Neural crest cell (in vitro differentiated cells): Measurements from ENCODE around the gene PDCD1. TPM values are rescaled to one million over a fixed set of nuclear protein-coding genes. Genes with fewer than 3 reads are reported as not detected.
"Not testable (repeated sequence)": the region's sequence is repeated elsewhere in the genome, so short reads cannot be mapped to it uniquely, and the experiment has no call there.

ENCODE experiments used
- DNase-seq: peaks from one replicate; pipeline ENCODE4 v3.0.0; 2021; ENCODE audit warnings: low read depth, mixed read lengths, low spot score
- H3K27ac Mint-ChIP-seq: one replicate; pipeline ENCODE4 v1.8.0; 2021; ENCODE audit warnings: mild to moderate bottlenecking, mixed read lengths; ENCODE audit not compliant: unreplicated experiment
- H3K27me3 Mint-ChIP-seq: 2 replicates; pipeline ENCODE4 v1.8.0; 2021; ENCODE audit warnings: low read depth, mild to moderate bottlenecking, mixed read lengths
- H3K36me3 Mint-ChIP-seq: 2 replicates; pipeline ENCODE4 v1.8.0; 2021; ENCODE audit warnings: low read depth, mild to moderate bottlenecking, mixed read lengths
- H3K4me1 Mint-ChIP-seq: 2 replicates; pipeline ENCODE4 v1.8.0; 2021; ENCODE audit warnings: mixed read lengths
- H3K4me3 Mint-ChIP-seq: one replicate; pipeline ENCODE4 v1.8.0; 2021; ENCODE audit warnings: mild to moderate bottlenecking, mixed read lengths
- H3K9me3 Mint-ChIP-seq: 2 replicates; pipeline ENCODE4 v1.8.0; 2021; ENCODE audit warnings: mixed read lengths
- total RNA-seq: library from RNA; stranded (reverse); gene quantifications from 2 replicates; pipeline ENCODE4 v1.2.1, GENCODE V29; 2021
- TF ChIP-seq, protein P1 (sequence below): fragments of 200-600 bp; sonication (generic); conservative IDR thresholded peaks from 2 replicates; pipeline ENCODE4 v1.5.0; 2021; ENCODE audit warnings: antibody characterized with exemption, mild to moderate bottlenecking

Gene PDCD1
- total RNA-seq, 1 donor from 2014 or later, result not detected

DNA sequence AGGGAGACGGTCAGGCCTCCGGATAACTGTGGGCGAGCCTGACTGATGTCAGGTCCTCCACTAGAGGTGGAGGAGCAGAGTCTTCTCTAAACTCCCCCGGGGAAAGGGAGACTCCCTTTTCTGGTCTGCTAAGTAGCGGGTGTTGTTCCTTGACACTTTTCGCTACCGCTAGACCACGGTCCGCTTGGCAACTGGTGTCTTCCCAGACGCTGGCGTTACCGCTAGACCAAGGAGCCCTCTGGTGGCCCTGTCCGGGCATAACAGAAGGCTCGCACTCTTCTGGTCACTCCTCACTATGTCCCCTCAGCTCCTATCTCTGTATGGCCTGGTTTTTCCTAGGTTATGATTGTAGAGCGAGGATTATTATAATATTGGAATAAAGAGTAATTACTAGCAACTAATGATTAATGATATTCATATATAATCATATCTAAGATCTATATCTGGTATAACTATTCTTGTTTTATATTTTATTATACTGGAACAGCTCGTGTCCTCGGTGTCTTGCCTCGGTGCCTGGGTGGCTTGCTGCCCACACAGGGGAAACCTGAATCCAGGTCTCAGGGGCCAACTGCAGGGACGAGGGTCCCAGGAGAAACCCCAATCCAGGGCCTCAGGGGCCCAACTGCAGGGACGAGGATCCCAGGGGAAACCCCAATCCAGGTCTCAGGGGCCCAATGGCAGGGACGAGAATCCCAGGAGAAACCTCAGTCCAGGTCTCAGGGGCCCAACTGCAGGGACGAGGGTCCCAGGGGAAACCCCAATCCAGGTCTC, 17.2 kb upstream of the PDCD1 start:
- H3K27ac Mint-ChIP-seq, H3K4me1 Mint-ChIP-seq, H3K4me3 Mint-ChIP-seq, H3K9me3 Mint-ChIP-seq, DNase-seq, H3K36me3 Mint-ChIP-seq, H3K27me3 Mint-ChIP-seq: not testable (repeated sequence)
- TF ChIP-seq, protein P1, sequence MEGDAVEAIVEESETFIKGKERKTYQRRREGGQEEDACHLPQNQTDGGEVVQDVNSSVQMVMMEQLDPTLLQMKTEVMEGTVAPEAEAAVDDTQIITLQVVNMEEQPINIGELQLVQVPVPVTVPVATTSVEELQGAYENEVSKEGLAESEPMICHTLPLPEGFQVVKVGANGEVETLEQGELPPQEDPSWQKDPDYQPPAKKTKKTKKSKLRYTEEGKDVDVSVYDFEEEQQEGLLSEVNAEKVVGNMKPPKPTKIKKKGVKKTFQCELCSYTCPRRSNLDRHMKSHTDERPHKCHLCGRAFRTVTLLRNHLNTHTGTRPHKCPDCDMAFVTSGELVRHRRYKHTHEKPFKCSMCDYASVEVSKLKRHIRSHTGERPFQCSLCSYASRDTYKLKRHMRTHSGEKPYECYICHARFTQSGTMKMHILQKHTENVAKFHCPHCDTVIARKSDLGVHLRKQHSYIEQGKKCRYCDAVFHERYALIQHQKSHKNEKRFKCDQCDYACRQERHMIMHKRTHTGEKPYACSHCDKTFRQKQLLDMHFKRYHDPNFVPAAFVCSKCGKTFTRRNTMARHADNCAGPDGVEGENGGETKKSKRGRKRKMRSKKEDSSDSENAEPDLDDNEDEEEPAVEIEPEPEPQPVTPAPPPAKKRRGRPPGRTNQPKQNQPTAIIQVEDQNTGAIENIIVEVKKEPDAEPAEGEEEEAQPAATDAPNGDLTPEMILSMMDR, result peak; percentile 50

DNA sequence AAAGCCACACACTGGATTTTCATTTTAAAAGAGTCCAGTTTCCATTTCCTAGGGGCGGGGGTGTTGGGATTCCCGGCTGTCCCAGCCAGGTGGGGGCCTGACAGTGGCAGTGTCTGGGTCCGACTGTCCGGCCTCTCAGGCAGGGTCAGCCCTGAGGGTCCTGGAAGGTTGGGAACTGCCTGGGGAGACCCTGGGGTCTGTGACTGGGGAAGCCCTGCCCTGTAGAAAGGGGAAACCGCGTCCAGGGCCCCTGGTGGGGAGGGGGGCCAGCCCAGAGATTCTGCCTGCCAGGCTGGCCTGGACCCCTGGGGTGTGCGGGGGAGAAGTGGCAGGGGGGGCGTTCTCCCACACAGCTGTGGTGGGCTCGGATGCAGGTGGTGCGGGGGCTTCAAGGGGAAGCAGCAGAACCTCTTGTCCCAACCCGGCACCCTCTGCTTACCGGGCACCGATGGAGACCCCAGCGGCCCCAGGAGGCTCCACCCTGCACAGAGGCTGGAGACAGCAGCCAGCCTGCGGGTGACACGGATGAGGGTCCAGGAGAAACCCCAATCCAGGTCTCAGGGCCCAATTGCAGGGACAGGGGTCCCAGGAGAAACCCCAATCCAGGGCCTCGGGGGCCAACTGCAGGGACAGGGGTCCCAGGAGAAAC, 15.7 kb upstream of the PDCD1 start:
- H3K4me3 Mint-ChIP-seq, result no peak overlapping the region
- no peaks in the 10 kb centered on the region for H3K27me3 Mint-ChIP-seq
- H3K4me1 Mint-ChIP-seq, result no peaks in the 10 kb centered on the region
- peaks cover 5% of the 10 kb centered on the region for H3K36me3 Mint-ChIP-seq
- no peak overlapping the region for H3K27ac Mint-ChIP-seq
- DNase-seq, result no peak
- no peaks in the 10 kb centered on the region for H3K9me3 Mint-ChIP-seq
- TF ChIP-seq, protein P1, result no peak

DNA sequence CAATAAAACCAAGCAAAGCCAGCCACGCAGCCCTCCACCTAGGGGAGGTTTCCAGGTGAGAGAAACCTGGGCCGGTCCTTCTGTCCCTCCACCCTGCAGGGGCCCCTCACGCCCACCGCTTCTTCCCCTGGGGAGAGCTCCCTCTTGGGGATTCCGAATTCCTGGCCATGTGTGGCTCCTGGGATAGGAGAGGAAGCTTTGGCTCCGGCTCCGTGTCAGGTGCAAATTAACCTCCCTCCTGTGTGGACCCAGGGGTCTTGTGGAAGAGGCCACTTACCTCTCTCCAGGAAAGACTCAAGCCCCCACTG, 15.1 kb upstream of the PDCD1 start:
- DNase-seq, result no peak
- H3K36me3 Mint-ChIP-seq, result peaks cover 5% of the 10 kb centered on the region
- TF ChIP-seq, protein P1, result no peak
- no peak overlapping the region for H3K27ac Mint-ChIP-seq
- no peak overlapping the region for H3K4me3 Mint-ChIP-seq
- H3K4me1 Mint-ChIP-seq, result peaks cover 4% of the 10 kb centered on the region
- no peaks in the 10 kb centered on the region for H3K27me3 Mint-ChIP-seq
- no peaks in the 10 kb centered on the region for H3K9me3 Mint-ChIP-seq

DNA sequence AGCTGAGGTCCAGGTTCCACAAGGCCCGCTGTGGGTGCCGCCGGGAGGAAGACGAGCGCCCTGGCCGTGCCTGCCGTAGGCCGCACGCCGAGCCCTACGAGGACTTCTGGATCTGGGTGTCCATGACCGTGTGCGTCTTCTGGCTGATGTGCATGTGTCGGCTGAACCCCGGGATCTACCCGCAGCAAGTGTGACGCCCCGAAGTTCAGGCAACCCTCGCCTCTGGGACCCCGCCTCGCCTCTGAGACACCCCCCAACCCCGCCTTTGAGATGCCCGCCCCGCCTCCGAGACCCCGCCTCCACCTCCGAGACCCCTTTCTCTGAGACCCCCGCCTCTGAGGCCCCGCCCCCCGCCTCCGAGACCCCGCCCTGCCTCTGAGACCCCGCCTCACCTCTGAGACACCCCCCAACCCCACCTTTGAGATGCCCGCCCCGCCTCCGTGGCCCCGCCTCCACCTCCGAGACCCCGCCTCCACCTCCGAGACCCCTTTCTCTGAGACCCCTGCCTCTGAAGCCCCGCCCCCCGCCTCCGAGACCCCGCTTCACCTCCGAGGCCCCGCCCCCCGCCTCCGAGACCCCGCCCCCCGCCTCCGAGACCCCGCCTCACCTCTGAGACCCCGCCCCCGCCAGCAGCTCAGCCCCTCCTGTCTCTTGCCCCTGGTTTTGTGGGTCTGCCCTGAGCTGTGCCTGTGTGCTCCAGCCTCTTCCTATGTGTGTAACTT, 14.5 kb upstream of the PDCD1 start:
- Mint-ChIP-seq H3K9me3 (no peaks in the 10 kb centered on the region), H3K4me1 (peaks cover 7% of the 10 kb centered on the region), H3K27ac (no peak overlapping the region), H3K27me3 (peaks cover 3% of the 10 kb centered on the region), H3K36me3 (peaks cover 5% of the 10 kb centered on the region), H3K4me3 (no peak overlapping the region)
- DNase-seq, result no peak
- TF ChIP-seq, protein P1, result no peak

DNA sequence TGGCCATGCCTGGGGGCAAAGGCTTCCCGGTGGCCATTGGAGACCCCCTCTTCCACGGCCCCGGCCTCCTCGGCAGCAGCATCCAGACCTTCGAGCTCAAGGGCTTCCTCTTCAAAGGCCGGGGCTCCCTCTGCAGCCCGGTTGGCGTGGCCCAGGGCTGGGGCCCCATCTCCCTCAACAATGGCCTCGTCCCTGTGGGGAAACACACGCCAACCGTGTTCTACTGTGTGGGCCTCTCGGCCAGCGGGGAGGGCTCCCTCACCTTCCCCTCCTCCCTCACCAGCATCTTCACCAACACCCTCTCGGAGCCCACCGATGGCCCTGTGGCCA, 13.6 kb upstream of the PDCD1 start:
- H3K9me3 Mint-ChIP-seq, result no peaks in the 10 kb centered on the region
- peaks cover 5% of the 10 kb centered on the region for H3K36me3 Mint-ChIP-seq
- H3K27ac Mint-ChIP-seq, result no peak overlapping the region
- no peak for DNase-seq
- peaks cover 8% of the 10 kb centered on the region for H3K4me1 Mint-ChIP-seq
- H3K27me3 Mint-ChIP-seq, result peaks cover 4% of the 10 kb centered on the region
- TF ChIP-seq, protein P1, result no peak
- H3K4me3 Mint-ChIP-seq, result no peak overlapping the region
